Type B pancreatic cell (in vitro differentiated cells): ENCODE results near the gene KCNB1. TPM values are rescaled to one million over a fixed set of nuclear protein-coding genes. Genes with fewer than 3 reads are reported as not detected.

Experiments
- DNase-seq: peaks from one replicate; pipeline ENCODE4 v3.0.0; 2021; ENCODE audit warnings: mixed read lengths; ENCODE audit not compliant: unreplicated experiment; ENCODE audit errors: extremely low spot score
- H3K27ac Mint-ChIP-seq: 2 replicates; pipeline ENCODE4 v1.8.0; 2021; ENCODE audit warnings: mild to moderate bottlenecking, mixed read lengths
- H3K27me3 Mint-ChIP-seq: 2 replicates; pipeline ENCODE4 v1.8.0; 2021; ENCODE audit warnings: mixed read lengths
- H3K36me3 Mint-ChIP-seq: 2 replicates; pipeline ENCODE4 v1.8.0; 2021; ENCODE audit warnings: mixed read lengths
- H3K4me1 Mint-ChIP-seq: one replicate; pipeline ENCODE4 v1.8.0; 2021; ENCODE audit warnings: mixed read lengths; ENCODE audit not compliant: unreplicated experiment
- H3K4me3 Mint-ChIP-seq: 2 replicates; pipeline ENCODE4 v1.8.0; 2021; ENCODE audit warnings: mild to moderate bottlenecking, mixed read lengths
- H3K9me3 Mint-ChIP-seq: 2 replicates; pipeline ENCODE4 v1.8.0; 2021; ENCODE audit warnings: mixed read lengths
- CTCF ChIP-seq: fragments of 200-600 bp; sonication (generic); conservative IDR thresholded peaks from 2 replicates; pipeline ENCODE4 v1.5.0; 2021; ENCODE audit warnings: antibody characterized with exemption, mild to moderate bottlenecking
- total RNA-seq: library from RNA; stranded (reverse); gene quantifications from 2 replicates; pipeline ENCODE4 v1.2.1, GENCODE V29; 2021; ENCODE audit warnings: low replicate concordance

The KCNB1 gene
- total RNA-seq, 1 donor from 2014 or later: 1.2 TPM

- Mint-ChIP-seq H3K4me3 (no peak overlapping the region), H3K27ac (no peak overlapping the region)
- no peak for TF ChIP-seq CTCF
Measured at GRCh38 chr20:49352751-49353150, 129.7 kb downstream of the KCNB1 start.

GRCh38 chr20:49351775-49352174 lies 130.7 kb downstream of the KCNB1 start:
- Mint-ChIP-seq H3K36me3 (no peaks in the 10 kb centered on the region), H3K4me1 (peaks cover 5% of the 10 kb centered on the region), H3K27ac (no peak overlapping the region), H3K4me3 (no peak overlapping the region), H3K27me3 (peaks cover 21% of the 10 kb centered on the region), H3K9me3 (no peaks in the 10 kb centered on the region)
- TF ChIP-seq CTCF: no peak
- no peak for DNase-seq

More at GRCh38 chr20:49352751-49353150, 129.7 kb downstream of the KCNB1 start:
- Mint-ChIP-seq H3K9me3 (no peaks in the 10 kb centered on the region), H3K4me1 (peaks cover 2% of the 10 kb centered on the region), H3K36me3 (no peaks in the 10 kb centered on the region), H3K27me3 (peaks cover 18% of the 10 kb centered on the region)
- no peak for DNase-seq

- Mint-ChIP-seq H3K4me1 (peaks cover 11% of the 10 kb centered on the region), H3K4me3 (no peak overlapping the region), H3K27me3 (peaks cover 17% of the 10 kb centered on the region), H3K27ac (no peak overlapping the region), H3K36me3 (no peaks in the 10 kb centered on the region), H3K9me3 (no peaks in the 10 kb centered on the region)
- no peak for TF ChIP-seq CTCF
- no peak for DNase-seq
Measured at GRCh38 chr20:49349694-49350252, 132.7 kb downstream of the KCNB1 start.

DNA sequence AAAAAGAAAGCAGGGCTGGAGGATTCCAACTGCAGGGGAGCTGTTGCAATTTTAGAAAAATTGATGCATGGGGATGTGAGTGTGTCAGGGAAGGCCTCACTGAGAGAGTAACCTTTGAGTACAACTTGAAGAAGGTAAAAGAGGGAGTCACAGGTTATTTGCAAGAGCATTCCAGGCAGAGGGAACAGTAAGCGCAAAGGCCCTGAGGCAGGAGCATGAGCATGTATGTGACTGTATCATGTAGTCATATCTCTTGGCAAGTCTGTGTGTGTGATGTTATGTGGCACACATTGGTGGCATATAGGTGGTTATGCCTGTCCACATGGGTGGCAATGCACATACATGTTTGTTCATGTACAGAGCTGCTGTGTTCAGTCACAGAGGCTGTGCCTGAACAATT lies 133.4 kb downstream of the KCNB1 start:
- no peak for TF ChIP-seq CTCF
- H3K36me3 Mint-ChIP-seq: no peaks in the 10 kb centered on the region
- peaks cover 21% of the 10 kb centered on the region for H3K27me3 Mint-ChIP-seq
- H3K4me1 Mint-ChIP-seq: peaks cover 11% of the 10 kb centered on the region
- H3K4me3 Mint-ChIP-seq: no peak overlapping the region
- H3K27ac Mint-ChIP-seq: no peak overlapping the region
- DNase-seq: no peak
- no peaks in the 10 kb centered on the region for H3K9me3 Mint-ChIP-seq

GRCh38 chr20:49348563-49348962 lies 133.9 kb downstream of the KCNB1 start:
- Mint-ChIP-seq H3K9me3 (no peaks in the 10 kb centered on the region), H3K27me3 (peaks cover 26% of the 10 kb centered on the region), H3K27ac (no peak overlapping the region), H3K4me3 (no peak overlapping the region), H3K36me3 (no peaks in the 10 kb centered on the region), H3K4me1 (peaks cover 11% of the 10 kb centered on the region)
- no peak for DNase-seq
- TF ChIP-seq CTCF: no peak

GRCh38 chr20:49347156-49347555 lies 135.3 kb downstream of the KCNB1 start:
- TF ChIP-seq CTCF: no peak
- peaks cover 11% of the 10 kb centered on the region for H3K4me1 Mint-ChIP-seq
- no peak for DNase-seq
- no peaks in the 10 kb centered on the region for H3K9me3 Mint-ChIP-seq
- no peak overlapping the region for H3K27ac Mint-ChIP-seq
- no peaks in the 10 kb centered on the region for H3K36me3 Mint-ChIP-seq
- H3K4me3 Mint-ChIP-seq: no peak overlapping the region
- H3K27me3 Mint-ChIP-seq: peaks cover 35% of the 10 kb centered on the region
